Stimulated activated CD8-positive, alpha-beta memory T cell treated with anti-CD3 and anti-CD28 coated beads, Interleukin-2, amount 100 ng/mL, for 48 hours (primary cell): ENCODE data around the gene PAXX.

Experiments
- DNase-seq, 2 donors: peaks; one replicate each; pipeline ENCODE4 v3.0.0-alpha.2; 2020; ENCODE audit warnings: low read depth in 2 of 2

The PAXX gene

DNA sequence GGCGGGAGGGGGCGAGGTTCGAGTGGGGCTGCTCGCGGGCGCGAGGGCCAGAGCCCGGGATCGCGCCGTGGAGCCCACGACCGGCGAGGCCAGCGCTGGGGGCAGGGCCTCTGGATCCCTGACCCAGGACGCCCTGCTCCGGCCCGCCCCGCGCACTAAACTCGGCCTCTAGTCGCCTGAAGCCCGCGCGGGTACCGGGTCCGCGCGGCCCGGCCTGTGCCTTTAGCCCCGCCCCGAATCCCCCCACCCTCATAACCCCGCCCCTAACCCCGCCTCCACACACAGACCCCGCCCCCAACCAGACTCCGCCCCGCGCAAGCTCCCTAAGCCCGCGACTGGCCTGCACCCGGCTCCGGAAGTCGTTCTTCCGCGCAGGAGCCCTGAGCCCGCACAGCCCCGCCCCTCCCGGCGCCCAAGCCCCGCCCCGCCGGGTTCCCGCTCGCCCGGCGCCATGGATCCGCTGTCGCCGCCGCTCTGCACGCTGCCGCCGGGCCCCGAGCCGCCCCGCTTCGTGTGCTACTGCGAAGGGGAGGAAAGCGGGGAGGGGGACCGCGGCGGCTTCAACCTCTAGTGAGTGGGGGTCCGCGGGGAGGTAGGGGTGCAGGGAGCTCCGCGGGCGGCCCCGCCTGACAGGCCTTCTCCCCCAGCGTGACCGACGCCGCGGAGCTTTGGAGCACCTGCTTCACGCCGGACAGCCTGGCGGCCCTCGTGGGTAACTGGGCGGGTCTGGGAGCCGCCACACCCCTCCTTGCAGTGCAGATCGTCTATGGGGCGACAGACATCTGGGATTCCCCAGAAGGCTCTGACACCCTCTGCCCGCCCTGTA lies at the start of gene PAXX:
PAXX (plus strand) TSS at position 430 of the 826 bp plus-strand sequence; CDS start at position 452, 22 bp downstream.
- peak; percentile 93 for DNase-seq

DNA sequence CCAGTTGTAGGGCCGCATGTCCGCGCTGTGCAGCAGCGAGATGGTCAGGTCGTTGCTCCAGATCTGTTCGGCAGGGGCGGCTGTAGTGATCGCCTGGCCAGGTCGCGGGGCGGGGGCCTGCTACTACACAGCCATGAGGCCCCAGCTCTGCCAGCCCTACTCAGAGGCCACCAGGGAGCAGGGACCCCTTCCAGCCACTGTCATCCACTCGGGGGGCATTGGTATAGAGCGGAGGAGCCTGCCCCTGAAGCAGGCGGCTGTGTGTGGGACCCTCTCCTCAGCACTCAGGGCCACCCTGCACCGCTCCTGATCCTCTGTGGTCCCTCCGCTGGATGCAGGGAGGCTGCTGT lies 49.4 kb upstream of the PAXX start:
- no peak for DNase-seq

GRCh38 chr9:136943291-136944211 lies 48.7 kb upstream of the PAXX start:
- DNase-seq, result peak in 1 of 2 donors; percentile 36

DNA sequence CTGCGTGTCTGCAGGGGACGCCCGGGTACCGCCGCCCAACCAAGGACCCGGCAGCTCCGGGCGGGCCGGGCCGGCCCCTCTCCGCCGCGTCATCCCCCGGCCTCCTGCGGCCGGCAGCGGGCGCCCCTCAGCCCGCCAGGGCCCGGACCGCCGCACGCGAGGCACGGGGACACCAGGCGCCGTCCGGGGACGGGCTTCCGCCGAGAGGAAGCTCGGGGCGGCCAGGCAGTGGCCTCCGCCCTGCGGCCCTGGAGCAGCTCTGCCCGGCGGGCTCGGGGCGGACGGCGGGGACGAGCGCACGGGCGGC lies 48.1 kb upstream of the PAXX start:
- DNase-seq, result no peak

DNA sequence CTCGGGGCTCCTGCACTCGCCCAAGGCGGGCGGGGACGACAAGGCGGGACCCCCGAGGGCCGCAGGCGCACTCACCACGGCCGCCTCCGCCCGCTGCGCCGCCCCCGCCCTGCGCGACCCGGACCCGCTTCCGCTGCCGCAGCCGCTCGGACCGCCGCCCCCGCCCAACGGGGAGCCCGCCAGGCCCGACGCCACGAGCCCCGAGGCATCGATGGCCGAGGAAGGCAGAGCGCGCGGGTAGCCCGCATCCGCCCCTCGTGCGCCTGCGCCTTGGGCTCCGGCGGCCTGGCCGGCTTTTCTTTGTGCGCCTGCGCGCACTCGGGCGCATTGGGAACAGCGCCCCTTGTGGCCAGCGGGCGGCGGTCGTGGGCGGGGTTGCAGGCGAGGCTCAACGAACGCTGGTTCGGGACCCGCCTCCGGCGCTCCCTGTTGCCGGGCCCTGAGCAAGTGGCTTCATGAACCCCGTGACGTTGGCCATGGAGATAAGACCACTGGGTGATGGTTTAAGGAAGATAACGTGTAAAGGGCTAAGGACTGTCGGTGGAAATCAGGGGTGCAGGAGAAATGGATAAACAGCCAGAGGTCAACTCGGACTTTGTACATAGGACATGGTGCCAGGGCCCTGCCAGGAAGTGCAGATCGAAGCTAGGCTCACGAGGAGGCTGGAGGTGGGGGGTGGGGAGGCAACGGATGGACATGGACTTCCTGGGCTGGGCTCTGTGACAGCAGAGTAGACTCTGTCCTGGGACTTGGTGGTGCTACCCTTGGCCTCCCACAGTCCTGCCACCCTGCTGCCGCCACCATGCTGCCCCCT lies 47.5 kb upstream of the PAXX start, which contains the start of the genes C8G and FBXW5:
C8G (plus strand) TSS at position 725 of the 814 bp plus-strand sequence; CDS start at position 803, 78 bp downstream.
FBXW5 (minus strand) TSS at position 220 of the 814 bp plus-strand sequence. CDS start 655 bp downstream, outside the sequence.
- peak; percentile 91 to 95 for DNase-seq

GRCh38 chr9:136945333-136946227 lies 46.6 kb upstream of the PAXX start:
- no peak for DNase-seq

- no peak for DNase-seq
Observed at GRCh38 chr9:136946228-136947027, 45.8 kb upstream of the PAXX start.

DNA sequence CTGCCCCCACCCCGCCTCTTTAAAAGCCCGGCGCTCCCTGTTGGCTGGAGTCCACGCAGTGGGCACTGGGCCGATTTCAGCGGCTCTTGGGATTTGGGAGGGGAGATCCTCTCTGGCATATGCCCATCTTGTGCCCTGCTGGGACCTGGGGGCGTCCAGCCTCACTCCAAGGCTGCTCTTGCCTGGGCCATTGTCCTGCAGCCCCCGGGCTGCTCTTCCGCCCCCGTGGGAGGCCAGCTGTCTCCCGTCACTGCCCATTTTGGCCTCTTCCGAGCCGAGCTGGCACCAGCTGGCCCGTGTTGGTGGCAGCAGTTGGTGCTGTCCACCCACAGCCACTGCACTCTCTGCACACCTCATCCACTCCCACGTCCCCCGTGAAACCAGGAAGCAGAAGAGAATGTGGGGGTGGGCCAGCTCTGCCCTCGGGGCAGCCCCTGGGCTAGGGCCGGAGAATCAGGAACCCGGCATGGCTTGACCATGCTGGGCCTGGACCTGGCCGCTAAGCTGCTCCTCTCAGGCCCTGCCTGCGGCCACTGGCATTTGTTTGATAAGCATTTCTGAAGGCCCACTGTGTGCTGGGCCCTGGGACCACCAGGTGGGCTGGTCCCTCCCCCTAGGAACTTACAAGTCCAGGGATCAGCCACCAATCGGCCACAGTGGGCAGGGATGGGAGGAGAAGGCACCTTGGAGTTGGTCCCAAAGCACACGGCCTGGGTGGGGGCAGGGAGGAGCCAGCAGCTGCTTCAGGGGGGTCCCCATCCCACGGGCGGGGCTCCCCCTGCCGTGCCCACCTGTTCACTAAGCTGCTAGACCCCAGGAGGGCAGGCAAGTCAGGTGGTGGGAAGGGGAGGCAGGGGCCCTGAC lies 45.0 kb upstream of the PAXX start:
- DNase-seq, result no peak

DNA sequence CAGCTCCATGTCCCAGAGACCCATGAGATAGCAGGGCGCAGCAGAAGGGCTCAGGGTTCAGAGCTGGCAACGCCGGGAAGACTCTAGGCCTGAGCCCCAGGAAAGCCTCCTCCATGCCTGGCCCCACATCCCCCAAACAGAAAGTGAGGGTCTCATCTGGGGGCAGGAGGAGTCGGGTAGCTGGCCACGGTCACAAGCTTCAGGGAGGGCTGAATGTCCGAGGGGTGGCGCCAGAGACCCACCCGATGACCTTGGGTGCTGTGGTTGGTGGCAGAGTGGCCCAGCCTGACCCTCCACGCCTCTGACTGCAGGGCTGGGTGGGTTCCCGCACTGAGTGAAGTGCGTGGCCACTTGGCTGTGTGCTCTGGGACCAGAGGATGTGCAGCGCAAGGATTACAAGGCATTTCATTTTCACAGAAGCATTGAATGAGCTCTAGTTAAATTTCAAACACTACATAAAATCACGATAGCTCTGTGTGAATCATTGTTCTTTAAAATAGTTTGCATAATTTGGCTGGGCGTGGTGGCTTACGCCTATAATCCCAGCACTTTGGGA lies 44.2 kb upstream of the PAXX start:
- no peak for DNase-seq

DNA sequence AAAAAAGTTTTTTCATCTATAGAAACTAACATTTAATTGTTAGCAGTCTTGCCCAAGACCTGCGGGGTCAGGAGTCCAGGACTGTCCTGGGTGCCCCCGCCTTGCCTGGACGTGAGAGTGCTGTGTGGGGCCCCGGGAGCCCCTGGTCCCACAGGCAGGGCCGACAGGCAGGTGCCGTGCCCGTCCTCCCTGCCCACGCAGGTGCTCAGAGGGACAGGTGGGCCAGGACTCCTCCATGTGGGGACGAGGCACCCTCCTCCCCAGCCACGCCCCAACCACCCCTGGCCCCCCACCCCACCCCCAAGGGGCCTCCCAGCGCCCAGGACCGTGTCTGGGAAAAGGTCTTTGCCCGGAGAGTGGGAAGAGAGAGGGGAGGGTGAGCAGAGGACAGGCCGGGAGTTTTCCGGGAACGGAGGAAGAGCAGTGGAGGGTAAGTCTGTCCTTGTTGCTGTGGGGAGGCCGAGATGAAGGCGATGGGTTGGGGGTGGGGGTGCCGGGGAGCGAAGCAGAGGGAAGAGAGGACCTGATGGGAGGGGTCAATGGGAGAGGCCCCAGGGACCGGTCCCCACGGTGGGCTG lies 42.9 kb upstream of the PAXX start:
- DNase-seq, result no peak

DNA sequence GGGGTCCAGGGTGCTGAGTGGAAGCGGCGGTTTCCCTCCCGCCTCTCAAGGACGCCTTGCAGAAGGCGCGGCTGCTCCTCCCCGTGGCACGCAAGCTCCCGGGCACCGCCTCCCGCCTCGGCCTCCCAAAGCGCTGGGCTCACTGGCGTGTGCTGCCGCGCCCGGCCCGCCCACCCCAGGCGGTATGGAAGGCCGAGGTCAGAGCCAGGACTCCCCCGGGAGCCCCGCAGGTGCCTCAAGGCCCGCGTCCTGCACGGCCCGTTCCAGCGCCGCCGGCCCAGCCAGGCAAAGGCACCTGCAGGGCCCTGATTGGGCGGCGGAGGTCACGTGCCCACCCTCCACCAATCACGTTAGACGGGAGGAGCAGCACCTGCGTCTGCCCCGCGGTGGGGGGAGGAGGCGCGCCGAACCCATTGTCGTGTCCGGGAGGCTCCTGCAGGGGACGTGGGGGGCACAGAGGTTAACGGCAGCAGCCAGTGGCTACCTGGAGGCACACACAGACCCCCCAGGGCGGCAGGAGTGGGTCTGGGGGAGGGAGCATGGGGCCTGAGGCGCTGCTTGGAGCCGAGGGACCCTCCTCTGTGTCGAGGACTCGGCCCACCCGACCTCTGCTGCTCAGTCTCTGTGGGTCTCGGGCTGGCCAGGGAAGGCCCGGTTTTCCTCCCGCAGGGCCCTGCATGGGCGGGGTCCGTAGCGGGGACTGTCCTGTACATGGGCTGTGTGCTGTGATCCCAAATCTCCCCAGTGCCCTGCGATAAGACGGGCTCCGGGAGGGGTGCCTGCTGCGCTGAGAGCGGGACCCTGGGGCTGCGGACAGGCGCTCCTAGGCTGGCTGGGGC lies 42.2 kb upstream of the PAXX start:
- DNase-seq, result peak; percentile 90 to 96

DNA sequence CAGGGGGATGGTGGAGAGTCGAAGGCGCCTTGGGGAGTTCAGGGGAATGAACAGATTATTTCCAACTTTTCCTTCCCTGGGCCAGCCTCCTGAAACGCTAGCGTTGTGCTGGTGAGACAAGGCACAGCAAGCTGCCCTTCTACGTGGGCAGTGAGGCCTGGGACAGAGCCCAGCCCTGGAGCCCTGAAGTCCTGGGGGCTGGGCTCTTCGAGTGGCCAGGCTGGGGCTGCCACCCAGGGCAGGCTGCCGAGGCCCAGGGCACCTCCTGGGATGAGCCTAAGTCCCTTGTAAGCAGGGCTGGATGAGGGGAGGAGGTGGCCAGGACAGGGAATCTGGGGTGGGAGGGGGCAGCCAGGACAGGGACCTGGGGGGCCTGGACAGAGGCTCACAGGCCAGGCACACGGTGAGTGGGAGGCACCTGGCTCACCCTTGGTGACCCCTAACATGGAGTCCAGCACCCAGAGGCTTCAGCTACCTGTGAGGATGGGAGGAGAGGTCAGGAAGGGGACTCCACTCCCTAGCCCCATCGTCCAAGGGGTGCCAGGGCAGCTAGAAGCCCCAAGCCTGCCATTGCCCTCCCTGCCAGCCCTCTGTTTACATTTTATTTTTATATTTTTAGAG lies 41.5 kb upstream of the PAXX start:
- DNase-seq, result no peak

- DNase-seq, result no peak
Observed at GRCh38 chr9:136951541-136952320, 40.5 kb upstream of the PAXX start, which contains the start of gene LCN12. Gene LCN12, plus strand, starts transcription at chr9:136952273. Its CDS starts 55 bp downstream, at chr9:136952328.

GRCh38 chr9:136952321-136952850 lies 39.8 kb upstream of the PAXX start:
- DNase-seq, result no peak

DNA sequence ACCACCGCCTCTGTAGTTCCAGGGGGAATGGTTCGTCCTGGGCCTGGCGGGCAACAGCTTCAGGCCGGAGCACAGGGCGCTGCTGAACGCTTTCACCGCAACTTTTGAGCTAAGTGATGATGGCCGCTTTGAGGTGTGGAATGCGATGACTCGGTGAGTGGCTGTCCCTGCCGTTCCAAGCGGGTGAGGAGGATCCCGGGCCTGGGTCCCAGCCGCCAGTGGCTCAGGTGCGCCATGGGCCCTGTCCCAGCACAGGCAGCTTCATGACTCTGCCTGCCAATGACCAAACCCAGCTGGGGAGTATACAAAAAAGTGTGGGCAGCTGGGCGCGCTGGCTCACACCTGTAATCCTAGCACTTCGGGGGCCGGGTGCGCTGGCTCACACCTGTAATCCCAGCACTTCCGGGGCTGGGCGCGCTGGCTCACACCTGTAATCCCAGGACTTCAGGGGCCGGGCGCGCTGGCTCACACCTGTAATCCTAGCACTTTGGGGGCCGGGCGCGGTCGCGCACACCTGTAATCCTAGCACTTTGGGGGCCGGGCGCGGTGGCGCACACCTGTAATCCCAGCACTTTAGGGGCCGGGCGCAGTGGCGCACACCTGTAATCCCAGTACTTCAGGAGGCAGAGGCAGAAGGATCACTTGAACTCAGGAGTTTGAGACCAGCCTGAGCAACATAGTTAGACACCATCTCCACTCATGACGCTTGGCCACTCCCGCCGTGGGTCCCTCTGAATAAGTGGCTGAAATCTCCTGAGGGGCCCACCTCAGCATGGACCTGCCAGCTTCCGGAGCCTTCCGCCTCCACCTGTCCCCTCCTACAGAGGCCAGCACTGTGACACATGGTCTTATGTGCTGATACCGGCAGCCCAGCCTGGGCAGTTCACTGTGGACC lies 39.1 kb upstream of the PAXX start:
- DNase-seq, result no peak
